NT2/D1 (cell line): ENCODE measurements around the gene PARD6G.
"Not testable (repeated sequence)": the region's sequence is repeated elsewhere in the genome, so short reads cannot be mapped to it uniquely, and the experiment has no call there.

Experiments used
- DNase-seq: peaks from one replicate; pipeline ENCODE4 v3.0.0-alpha.2; 2011; ENCODE audit warnings: low read depth, low spot score
- H3K27me3 ChIP-seq: 2 replicates; pipeline ENCODE4 v1.6.0; 2011; ENCODE audit warnings: mild to moderate bottlenecking; ENCODE audit not compliant: insufficient read length, insufficient read depth
- H3K36me3 ChIP-seq: 2 replicates; pipeline ENCODE4 v1.6.1; 2011; ENCODE audit warnings: mild to moderate bottlenecking, low read length, mixed read lengths; ENCODE audit not compliant: insufficient read depth, insufficient read length
- H3K4me1 ChIP-seq: 2 replicates; pipeline ENCODE4 v1.5.1; 2011; ENCODE audit not compliant: insufficient read depth, insufficient read length
- H3K4me3 ChIP-seq: 2 replicates; pipeline ENCODE4 v1.5.1; 2011; ENCODE audit warnings: low read depth; ENCODE audit not compliant: insufficient read length
- H3K9ac ChIP-seq: 2 replicates; pipeline ENCODE4 v1.6.0; 2011; ENCODE audit warnings: low read depth; ENCODE audit not compliant: insufficient read length
- H3K9me3 ChIP-seq: 2 replicates; pipeline ENCODE4 v1.5.1; 2011; ENCODE audit warnings: mild to moderate bottlenecking, low read length; ENCODE audit not compliant: insufficient read depth
- SUZ12 ChIP-seq: IDR thresholded peaks from 2 replicates; pipeline ENCODE4 v1.6.1; 2011; ENCODE audit not compliant: insufficient read length, insufficient read depth; ENCODE audit errors: extremely low read depth
- YY1 ChIP-seq: IDR thresholded peaks from 2 replicates; pipeline ENCODE4 v1.6.1; 2011; ENCODE audit not compliant: insufficient read length, insufficient read depth
- ZNF274 ChIP-seq: IDR thresholded peaks from 2 replicates; pipeline ENCODE4 v1.6.1; 2011; ENCODE audit warnings: mild to moderate bottlenecking, low read depth, low read length

The PARD6G gene

GRCh38 chr18:80239830-80240229 is 7.5 kb downstream of the PARD6G start:
- peaks cover under 1% of the 10 kb centered on the region for H3K27me3 ChIP-seq
- H3K4me3 ChIP-seq, result no peak overlapping the region
- peaks cover 3% of the 10 kb centered on the region for H3K36me3 ChIP-seq
- DNase-seq, result no peak
- no peaks in the 10 kb centered on the region for H3K9me3 ChIP-seq
- no peaks in the 10 kb centered on the region for H3K4me1 ChIP-seq
- no peak overlapping the region for H3K9ac ChIP-seq
- TF ChIP-seq SUZ12 (no peak), ZNF274 (no peak), YY1 (no peak)

- Histone ChIP-seq H3K4me1 (no peaks in the 10 kb centered on the region), H3K9me3 (no peaks in the 10 kb centered on the region), H3K9ac (no peak overlapping the region), H3K27me3 (no peaks in the 10 kb centered on the region), H3K36me3 (no peaks in the 10 kb centered on the region), H3K4me3 (no peak overlapping the region)
- DNase-seq, result no peak
- TF ChIP-seq YY1, result no peak
- no peak for TF ChIP-seq SUZ12
- no peak for TF ChIP-seq ZNF274
Measured at GRCh38 chr18:80238651-80239260, 8.6 kb downstream of the PARD6G start.

- H3K36me3 ChIP-seq, H3K9ac ChIP-seq, H3K27me3 ChIP-seq, DNase-seq, H3K9me3 ChIP-seq, H3K4me1 ChIP-seq, H3K4me3 ChIP-seq: not testable (repeated sequence)
Measured at GRCh38 chr18:80237519-80237918, 9.8 kb downstream of the PARD6G start.

GRCh38 chr18:80234398-80234797 is 12.9 kb downstream of the PARD6G start:
- Histone ChIP-seq H3K9me3 (no peaks in the 10 kb centered on the region), H3K9ac (no peak overlapping the region), H3K4me1 (peaks cover 3% of the 10 kb centered on the region), H3K4me3 (no peak overlapping the region), H3K27me3 (no peaks in the 10 kb centered on the region), H3K36me3 (no peaks in the 10 kb centered on the region)
- no peak for DNase-seq
- no peak for TF ChIP-seq SUZ12
- no peak for TF ChIP-seq YY1
- no peak for TF ChIP-seq ZNF274

- no peak for DNase-seq
- no peaks in the 10 kb centered on the region for H3K27me3 ChIP-seq
- peaks cover 3% of the 10 kb centered on the region for H3K4me1 ChIP-seq
- no peaks in the 10 kb centered on the region for H3K9me3 ChIP-seq
- no peak overlapping the region for H3K9ac ChIP-seq
- no peak for TF ChIP-seq YY1
- TF ChIP-seq ZNF274, result no peak
- TF ChIP-seq SUZ12, result no peak
- H3K4me3 ChIP-seq, result no peak overlapping the region
- H3K36me3 ChIP-seq, result no peaks in the 10 kb centered on the region
Measured at GRCh38 chr18:80233899-80234298, 13.4 kb downstream of the PARD6G start.

- no peak for DNase-seq
- Histone ChIP-seq H3K36me3 (no peaks in the 10 kb centered on the region), H3K9me3 (no peaks in the 10 kb centered on the region), H3K27me3 (no peaks in the 10 kb centered on the region), H3K4me3 (no peak overlapping the region), H3K4me1 (peaks cover 3% of the 10 kb centered on the region), H3K9ac (no peak overlapping the region)
- TF ChIP-seq YY1 (no peak), ZNF274 (no peak), SUZ12 (no peak)
Measured at GRCh38 chr18:80233201-80233835, 14.0 kb downstream of the PARD6G start.

- no peak for DNase-seq
- H3K9ac ChIP-seq, result no peak overlapping the region
- no peaks in the 10 kb centered on the region for H3K9me3 ChIP-seq
- no peak for TF ChIP-seq SUZ12
- no peak for TF ChIP-seq ZNF274
- TF ChIP-seq YY1, result no peak
- no peak overlapping the region for H3K4me3 ChIP-seq
- no peaks in the 10 kb centered on the region for H3K36me3 ChIP-seq
- peaks cover 3% of the 10 kb centered on the region for H3K4me1 ChIP-seq
- no peaks in the 10 kb centered on the region for H3K27me3 ChIP-seq
Measured at GRCh38 chr18:80232710-80233109, 14.6 kb downstream of the PARD6G start.

GRCh38 chr18:80232030-80232429 is 15.3 kb downstream of the PARD6G start:
- peaks cover 3% of the 10 kb centered on the region for H3K4me1 ChIP-seq
- TF ChIP-seq SUZ12 (no peak), ZNF274 (no peak), YY1 (no peak)
- no peaks in the 10 kb centered on the region for H3K9me3 ChIP-seq
- no peak overlapping the region for H3K9ac ChIP-seq
- H3K4me3 ChIP-seq, result no peak overlapping the region
- no peak for DNase-seq
- no peaks in the 10 kb centered on the region for H3K36me3 ChIP-seq
- no peaks in the 10 kb centered on the region for H3K27me3 ChIP-seq
